Sciatic nerve (tissue), 2 donors: ENCODE results near the gene ZNF688. TPM values are rescaled to one million over a fixed set of nuclear protein-coding genes. Genes with fewer than 3 reads are reported as not detected.
"Not testable (repeated sequence)": the region's sequence is repeated elsewhere in the genome, so short reads cannot be mapped to it uniquely, and the experiment has no call there.

Source experiments
- ATAC-seq: fragments of 200-7000 bp; cut with Tn5 transposase; one replicate; pipeline ENCODE4 v1.9.1; 2020; ENCODE audit warnings: mild to moderate bottlenecking, moderate library complexity
- DNase-seq: peaks from one replicate; pipeline ENCODE4 v3.0.0-alpha.2; 2020; ENCODE audit warnings: low spot score
- intact Hi-C: fragments of 100-400 bp; cut with DNase I; formaldehyde crosslinking; loops from one replicate; pipeline ENCODE4 v1.14.2; 2022
- total RNA-seq: library from RNA; stranded (reverse); fragmentation: NEBNext Ultra II Directional; extraction: Animal tissue kit (Norgen Biotek cat#: 25700); gene quantifications from one replicate; pipeline ENCODE4 v1.2.1, GENCODE V29; 2021
- donor health status: DM: no; HTN: no; CAD: no.
- donor health status: DM: no; HTN: no; CAD: no.

Gene ZNF688
- total RNA-seq, 1 donor from 2014 or later, result 13.6 TPM

GRCh38 chr16:30524575-30525568 is 46.6 kb downstream of the ZNF688 start:
- DNase-seq (no peak), ATAC-seq (no peak)
- intact Hi-C loops, result no loop called here

GRCh38 chr16:30523768-30524574 is 47.5 kb downstream of the ZNF688 start:
- intact Hi-C loops, result no loop called here
- no peak for DNase-seq
- ATAC-seq, result no peak

- intact Hi-C loops, ATAC-seq: not testable (repeated sequence)
These were observed 48.6 kb downstream of the ZNF688 start for GRCh38 chr16:30522702-30523463.

GRCh38 chr16:30521873-30522641 is 49.5 kb downstream of the ZNF688 start:
- DNase-seq (no peak), ATAC-seq (no peak)
- intact Hi-C loops, result no loop called here

More at GRCh38 chr16:30522702-30523463, 48.6 kb downstream of the ZNF688 start:
- not testable (repeated sequence) for DNase-seq

- DNase-seq, result no peak
- intact Hi-C loops, result no loop called here
- no peak for ATAC-seq
These were observed 50.0 kb downstream of the ZNF688 start for GRCh38 chr16:30521476-30521872.

Other genes starting within 250 kb of the ZNF688 start
- 49.8 TPM for gene CD2BP2, start 216.4 kb downstream of the ZNF688 start, total RNA-seq
- 39.6 TPM for gene TBC1D10B, start 201.2 kb downstream of the ZNF688 start, total RNA-seq
- not detected for gene MYL11, start 196.9 kb downstream of the ZNF688 start, total RNA-seq
- gene SEPTIN1, start 189.2 kb downstream of the ZNF688 start, total RNA-seq, result 7.2 TPM
- 6.7 TPM for gene ZNF48, start 176.3 kb downstream of the ZNF688 start, total RNA-seq
- 7.5 TPM for gene ZNF771, start 164.1 kb downstream of the ZNF688 start, total RNA-seq
- 20.4 TPM for gene DCTPP1, start 141.7 kb downstream of the ZNF688 start, total RNA-seq
- 25.2 TPM for gene SEPHS2, start 125.8 kb downstream of the ZNF688 start, total RNA-seq
- gene ITGAL, start 99.0 kb downstream of the ZNF688 start, total RNA-seq, result 14.5 TPM
- gene ZNF768, start 45.1 kb downstream of the ZNF688 start, total RNA-seq, result 30.3 TPM
- 12.7 TPM for gene ZNF747, start 36.9 kb downstream of the ZNF688 start, total RNA-seq
- gene ZNF764, start 13.3 kb downstream of the ZNF688 start, total RNA-seq, result 9.5 TPM
- 26.3 TPM for gene ZNF785, start 14.0 kb upstream of the ZNF688 start, total RNA-seq
- 7.1 TPM for gene ZNF689, start 38.7 kb upstream of the ZNF688 start, total RNA-seq
- 45.7 TPM for gene PRR14, start 79.2 kb upstream of the ZNF688 start, total RNA-seq
- 57.1 TPM for gene FBRS, start 86.7 kb upstream of the ZNF688 start, total RNA-seq
- 59.3 TPM for gene SRCAP, start 127.5 kb upstream of the ZNF688 start, total RNA-seq
- gene PHKG2, start 176.7 kb upstream of the ZNF688 start, total RNA-seq, result 21.3 TPM
- gene CFAP119, start 190.3 kb upstream of the ZNF688 start, total RNA-seq, result 5.5 TPM
- 92.9 TPM for gene RNF40, start 190.6 kb upstream of the ZNF688 start, total RNA-seq
- gene ZNF629, start 215.5 kb upstream of the ZNF688 start, total RNA-seq, result 14.0 TPM